ENCODE measurements around the gene ZNF385C.

ZNF385C gene

DNA sequence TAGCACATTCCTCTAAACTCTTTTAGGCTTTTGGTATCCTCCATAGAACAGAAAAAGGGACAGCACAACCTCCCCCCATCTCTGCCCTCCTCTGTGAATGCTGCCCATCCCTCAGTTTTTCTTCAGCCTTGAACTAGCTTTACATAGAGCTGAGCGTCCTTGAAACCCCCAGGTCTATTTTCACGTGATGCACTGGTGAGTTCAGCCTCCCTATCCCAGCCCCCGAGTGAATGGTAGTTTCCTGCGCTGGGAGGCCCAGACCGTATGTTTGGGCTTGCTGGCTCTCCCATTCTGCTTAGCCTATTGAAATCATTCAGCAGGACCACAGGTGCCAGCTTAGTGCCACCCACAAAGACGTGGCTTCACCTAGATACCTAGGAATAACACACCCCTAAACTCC is 22.5 kb downstream of the ZNF385C start:
- no peak for DNase-seq

DNA sequence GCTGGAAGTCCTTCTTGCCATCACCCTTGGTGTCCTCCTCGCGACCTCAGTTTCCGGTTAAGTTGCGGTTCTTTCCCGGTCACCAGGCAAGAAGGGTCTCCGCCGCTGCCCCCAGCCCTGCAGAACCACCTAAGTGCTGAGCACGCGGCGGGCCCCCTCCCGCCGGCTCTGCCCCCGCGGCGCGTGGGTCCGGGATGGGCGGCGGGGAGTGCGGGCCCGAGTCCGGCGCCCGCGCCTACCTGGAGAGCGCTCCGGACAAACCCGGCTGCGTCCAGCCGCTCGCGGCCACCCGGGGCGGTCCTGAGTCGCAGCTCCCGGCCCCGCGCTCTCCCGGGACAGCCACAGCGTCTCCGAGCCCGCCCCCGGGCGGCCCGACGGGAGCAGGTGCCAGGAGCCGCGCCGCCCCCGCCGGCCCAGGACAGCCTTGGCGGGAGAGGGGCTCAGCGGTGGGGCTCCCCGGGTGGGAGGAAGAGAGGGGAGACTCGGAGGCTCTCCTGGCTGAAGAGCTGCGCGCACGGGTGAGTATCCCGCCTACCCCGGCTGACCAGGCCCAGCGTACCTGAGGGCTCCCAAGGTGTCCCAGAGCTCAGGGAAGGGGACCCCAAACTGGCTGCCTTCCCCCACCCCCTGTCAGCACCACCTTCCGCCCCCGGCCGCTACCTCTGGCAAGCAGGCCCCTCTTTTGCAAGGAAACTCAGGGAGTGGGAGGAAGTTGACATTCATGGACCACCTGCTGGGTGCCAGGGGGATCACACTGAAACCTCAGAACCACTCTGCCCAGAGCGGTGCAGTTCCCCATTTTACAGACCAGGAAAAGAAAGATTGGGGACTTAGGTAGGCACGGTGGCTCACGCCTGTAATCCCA is 25.7 kb downstream of the ZNF385C start:
- DNase-seq: no peak

DNA sequence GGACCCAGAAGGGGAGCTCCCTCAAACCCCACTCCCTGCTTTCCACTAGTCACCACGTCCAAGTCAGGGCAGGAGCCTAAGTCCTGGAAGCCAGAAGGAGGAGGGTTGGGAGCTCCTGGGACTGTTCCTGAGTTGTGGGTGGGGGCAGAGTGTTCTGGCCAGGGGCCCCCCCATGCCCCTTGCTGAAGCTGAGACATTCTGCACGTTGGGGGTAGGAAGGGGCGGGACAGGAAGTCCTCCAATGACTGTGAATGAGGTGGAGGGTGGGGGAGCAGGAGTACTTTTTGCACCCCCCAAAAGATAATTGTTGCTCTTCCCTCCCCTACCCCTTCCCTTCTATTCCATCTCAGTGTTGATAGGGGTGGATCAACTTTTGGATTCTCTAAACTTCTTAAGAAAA is 26.5 kb downstream of the ZNF385C start:
- DNase-seq: no peak

DNA sequence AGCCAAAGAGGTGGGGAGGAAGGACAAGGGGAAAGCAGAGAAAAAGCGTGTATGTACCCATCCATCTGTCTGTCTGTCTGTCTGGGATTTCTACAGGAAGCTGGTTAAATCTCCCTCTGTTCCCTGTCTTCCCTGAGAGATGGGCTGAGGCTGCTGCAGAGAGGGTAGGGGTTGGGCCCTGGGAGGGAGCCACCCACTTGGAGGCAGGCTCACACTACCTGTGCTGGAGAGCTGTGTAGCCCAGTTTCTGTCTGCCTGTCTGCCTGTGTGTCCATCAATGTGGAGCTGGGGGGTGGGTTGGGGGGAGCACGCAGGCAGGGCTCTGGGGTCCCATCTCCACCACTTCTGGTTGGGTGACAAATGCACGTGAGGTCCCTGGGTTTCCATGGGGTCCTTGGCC is 29.3 kb downstream of the ZNF385C start:
- DNase-seq: no peak

DNA sequence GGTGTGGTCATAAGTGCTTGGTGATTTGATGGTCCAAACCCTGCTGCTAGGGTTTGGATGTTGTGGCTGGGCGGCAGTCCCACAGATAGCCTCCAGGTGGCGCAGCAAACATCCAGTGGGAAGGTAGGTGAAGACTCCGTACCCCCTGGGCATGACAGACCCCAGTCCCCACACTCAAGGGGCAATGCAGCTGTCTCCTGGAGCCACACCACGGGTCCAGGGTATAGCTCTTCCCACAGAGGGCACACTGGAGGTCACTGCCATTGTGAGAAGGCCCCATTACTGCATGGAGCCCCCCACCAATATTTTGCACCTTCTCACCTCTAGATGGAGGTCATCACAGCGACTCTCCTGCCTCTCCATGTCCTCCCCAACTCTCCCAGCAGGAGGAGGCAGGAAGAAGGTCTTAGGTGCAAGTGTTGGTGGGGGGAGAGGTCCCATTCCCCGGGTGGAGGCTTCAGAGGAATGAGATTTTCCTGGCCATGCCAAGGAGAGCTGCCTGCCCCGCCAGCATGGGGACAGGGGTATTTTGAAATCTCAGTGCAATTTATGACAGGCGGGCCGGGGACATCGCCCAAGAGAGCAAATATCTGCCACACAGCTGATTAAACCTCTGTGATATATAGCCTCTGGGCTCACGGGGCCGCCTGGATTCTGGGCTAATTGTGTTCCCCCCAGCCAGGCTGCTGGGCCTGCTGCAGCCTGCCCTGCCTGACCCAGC is 30.7 kb downstream of the ZNF385C start:
- DNase-seq: peak; percentile 13

DNA sequence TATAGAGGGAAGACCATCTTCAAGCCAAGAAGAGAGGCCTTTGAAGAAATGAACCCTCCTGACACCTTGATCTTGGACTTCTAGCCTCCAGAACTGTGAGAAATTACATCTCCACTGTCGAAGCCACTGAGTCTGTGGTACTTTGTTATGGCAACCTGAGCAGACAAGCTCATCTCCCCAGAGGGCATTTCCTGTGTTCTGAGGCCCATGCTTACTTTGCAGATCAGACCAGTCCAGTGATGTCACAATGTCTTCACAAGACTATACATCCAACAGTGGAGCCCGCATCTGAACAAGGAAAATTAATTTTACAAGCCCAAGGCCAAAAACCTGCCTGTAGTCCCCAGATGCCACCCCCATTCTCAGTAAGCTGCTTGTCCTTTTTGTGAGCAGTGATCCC is 33.1 kb downstream of the ZNF385C start:
- DNase-seq: no peak

DNA sequence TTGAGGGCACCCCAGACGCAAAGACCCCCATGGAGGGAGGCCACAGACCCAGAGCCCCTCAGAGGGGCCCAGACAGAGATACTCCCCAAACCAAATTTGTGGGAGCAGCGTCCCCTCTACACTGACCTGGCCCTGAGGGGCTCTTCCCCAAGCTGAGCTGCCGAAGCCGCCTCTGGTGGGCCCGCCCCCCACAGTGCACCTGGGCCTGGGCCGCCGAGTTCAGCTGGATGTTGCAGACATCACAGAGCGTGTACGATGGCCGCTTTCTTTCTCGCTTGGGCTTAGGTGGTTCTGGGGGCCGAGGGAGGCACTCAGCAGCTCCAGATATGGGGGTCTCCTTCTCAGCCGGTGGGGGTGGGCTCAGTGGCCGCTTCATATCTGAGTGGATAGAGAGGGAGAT is 35.6 kb downstream of the ZNF385C start:
- DNase-seq: no peak

DNA sequence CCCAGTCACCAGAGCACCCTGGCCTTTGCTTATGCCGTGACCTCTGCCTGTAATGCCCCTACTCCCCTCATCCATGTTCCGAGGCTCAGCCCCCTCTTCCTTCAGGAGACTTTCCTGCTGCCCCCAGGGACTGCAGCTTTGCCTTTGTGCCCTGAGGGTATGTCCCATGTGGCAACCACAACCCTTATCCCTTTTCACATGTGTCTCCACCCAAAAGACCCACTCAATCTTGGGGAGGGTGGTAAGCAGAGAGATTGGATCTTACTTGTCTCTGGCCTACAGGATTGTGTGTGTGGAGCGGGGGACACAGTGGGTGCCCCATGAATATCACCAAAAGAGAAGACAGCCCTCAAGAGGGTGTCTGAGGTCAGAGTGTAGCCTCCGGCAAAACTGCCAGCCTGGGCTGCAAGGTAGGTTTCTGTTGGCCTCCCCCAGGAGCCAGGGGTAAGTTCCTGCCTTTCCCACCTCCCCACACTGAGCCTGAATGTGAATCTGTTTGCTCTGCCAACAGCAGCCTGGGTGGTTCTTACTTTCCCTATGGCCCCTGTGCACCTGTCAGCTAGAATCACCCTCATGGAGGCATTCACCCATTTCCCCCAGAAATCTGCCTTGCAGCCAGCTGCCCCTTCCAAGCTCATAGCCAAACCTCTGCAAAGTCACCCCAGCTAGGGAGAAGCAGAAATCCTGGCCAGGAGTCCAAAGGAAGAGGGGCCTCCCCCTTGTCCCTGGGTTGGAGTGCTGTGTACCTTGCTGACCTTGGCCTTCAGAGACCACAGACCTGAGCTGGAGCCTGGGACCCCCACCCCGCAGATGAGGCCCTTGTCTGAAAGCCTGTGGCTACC is 36.4 kb downstream of the ZNF385C start:
- DNase-seq: no peak

DNA sequence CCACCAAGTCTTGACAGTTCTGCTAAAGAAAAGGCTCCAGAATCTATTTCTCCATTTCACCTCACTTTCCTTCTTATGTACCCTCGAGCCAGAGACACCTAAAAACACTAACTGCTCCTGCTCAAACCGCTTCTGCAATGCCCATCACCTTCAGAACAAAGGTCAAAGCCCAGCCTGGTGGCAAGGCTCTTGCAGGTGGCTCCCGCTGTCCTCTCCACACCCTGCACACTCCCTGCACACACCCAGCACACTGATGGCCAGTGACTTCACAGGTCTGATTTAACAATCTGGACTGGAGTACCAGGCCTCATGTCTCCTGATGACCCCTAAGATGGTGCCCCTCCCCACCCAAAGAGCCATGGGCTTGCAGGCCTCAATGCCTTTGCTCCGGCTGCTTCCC is 38.0 kb downstream of the ZNF385C start:
- DNase-seq: no peak

DNA sequence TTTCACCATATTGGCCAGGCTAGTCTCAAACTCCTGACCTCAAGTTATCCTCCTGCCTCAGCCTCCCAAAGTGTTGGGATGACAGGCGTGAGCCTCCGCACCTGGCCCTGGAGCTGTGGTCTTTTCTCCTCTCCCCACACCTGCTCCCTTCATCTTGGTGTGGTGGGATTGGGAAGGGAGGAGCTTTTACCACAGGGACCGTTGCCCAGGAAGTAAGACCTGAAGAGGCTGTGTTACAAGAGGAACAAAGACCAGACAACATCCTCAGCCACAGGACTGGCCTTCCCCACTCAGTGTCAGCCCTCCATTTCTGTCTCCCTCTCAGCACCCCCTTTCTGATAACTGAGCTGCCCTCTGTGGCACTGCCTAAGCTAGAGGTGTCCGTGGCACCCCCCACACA is 38.5 kb downstream of the ZNF385C start:
- DNase-seq: no peak

DNA sequence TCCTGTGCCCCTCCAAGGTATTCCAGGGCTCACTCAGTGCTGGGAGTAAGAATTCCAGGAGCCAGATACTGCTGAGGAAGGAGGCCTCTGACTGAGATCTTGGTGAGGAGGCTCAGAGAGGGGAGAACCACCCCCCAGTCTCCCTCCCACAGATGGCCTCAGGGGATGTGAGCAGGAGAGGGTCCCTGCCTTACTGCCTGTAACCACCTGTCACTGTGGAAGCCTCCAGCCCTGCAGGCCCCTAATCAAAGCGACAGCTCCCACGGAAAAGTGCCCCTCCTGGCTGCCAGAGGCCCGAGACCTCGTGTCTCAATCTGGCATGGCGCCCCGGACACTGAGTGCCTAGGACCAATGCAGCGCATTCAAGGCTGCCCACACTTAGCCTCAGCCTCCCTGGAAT is 40.2 kb downstream of the ZNF385C start:
- DNase-seq: no peak

DNA sequence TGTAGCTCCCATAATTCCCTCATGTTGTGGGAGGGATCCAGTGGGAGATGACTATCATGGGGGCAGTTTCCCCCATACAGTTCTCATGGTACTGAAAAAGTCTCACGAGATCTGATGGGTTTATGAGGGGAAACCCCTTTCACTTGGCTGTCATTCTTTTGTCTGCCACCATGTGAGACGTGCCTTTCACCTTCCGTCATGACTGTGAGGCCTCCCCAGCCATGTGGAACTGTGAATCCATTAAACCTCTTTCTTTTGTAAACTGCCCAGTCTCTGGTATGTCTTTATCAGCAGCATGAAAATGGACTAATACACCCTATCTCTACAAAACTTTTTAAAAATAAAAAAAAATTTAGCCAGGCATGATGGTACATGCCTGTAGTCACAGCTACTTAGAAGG is 41.6 kb downstream of the ZNF385C start:
- DNase-seq: no peak

DNA sequence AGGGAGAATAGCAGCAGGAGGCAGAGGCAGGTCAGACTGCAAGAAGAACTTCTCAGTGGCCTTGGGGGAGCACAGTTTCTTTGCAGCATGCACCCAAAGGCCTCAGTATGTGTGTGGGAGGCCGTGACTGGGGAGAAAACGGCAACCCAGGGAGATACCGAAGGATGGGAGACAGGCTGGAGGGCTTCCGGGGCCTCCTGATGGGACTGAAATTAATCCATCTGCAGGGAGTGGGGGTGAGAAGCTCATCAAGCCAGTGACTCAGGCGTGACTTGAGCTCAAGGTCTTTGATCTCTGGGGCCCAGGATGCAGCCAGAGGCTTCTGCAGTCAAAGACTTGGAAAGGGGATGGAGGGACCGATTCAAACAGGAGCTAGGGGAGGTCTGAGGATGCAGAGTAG is 42.8 kb downstream of the ZNF385C start:
- DNase-seq: no peak

DNA sequence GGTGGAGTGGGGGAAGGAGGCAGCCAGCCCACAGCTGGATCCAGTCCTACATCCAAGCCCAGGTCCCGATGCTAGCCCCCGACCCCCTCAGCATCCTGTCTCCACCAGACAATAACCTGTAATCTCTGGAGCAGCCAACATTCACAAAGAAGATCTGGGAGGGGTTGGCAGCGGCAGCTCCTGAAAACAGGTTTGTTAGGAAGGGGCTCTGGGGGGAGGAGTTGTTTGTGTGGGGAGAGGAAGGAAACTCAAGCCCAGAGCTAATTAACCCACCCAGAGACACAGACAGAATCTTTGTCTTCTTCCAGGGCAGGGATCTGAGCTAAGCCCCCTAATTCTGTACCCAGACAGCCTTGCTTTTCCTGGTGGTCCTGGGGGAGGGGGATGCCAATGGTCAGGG is 43.2 kb downstream of the ZNF385C start:
- DNase-seq: no peak

DNA sequence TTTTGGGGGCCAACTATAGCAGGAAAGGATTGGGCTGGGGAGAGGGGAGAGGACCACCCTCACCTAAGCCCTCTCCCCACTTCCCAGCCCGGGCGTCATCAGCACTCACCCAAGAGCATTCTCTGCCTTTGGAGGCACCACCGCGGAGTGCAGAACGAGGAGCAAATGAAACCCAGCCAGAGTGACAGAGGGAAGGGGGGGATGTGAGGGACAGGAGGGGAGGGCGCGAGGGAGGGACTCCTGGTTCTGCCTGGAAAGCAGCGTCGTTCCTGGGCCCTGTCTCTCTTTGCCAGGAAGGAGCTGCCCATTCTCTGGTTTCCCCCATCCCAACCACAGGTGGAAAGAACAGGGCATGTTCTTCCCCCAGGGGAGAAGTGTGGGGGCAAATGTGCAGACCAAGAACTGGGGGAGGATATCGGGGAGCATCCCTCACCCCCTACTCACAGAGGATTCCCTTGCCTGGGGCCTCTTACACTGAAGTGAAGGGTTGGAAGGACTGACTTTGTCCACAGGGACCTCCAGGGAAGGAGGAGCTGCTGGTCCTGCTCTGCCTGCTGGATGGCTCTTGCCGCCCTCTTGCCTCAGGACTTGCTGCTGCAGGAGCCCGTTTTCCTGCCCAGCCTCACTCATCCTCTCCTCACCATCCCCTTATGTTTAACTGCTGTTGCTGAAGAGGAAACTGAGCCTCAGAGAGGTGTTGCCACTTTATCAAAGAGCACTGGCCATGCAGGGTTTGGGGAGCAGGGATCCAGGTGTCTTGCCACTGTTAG is 44.4 kb downstream of the ZNF385C start:
- no peak for DNase-seq

DNA sequence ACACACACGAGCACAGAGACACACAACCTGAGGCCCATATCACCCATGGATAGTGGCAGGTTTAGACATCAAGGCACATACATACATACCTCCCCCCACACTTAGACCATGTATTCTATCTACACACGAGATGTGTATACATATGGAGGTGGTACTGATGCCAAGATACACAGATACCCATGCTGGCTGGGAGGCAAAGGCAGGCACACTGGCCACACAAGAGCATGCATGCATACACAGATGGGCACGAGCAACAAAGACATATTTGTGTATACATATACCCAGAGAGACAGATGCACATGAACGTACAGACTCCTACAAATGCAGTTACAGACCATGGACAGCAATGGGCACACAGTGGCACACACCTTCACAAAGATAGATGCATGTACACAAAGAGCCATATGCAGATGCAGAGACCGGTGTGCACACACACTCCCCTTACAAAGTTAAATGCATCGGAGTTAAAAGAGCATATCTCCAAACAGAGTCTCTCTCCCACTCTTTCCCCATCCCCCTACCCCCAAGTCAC is 45.9 kb downstream of the ZNF385C start:
- DNase-seq: no peak

DNA sequence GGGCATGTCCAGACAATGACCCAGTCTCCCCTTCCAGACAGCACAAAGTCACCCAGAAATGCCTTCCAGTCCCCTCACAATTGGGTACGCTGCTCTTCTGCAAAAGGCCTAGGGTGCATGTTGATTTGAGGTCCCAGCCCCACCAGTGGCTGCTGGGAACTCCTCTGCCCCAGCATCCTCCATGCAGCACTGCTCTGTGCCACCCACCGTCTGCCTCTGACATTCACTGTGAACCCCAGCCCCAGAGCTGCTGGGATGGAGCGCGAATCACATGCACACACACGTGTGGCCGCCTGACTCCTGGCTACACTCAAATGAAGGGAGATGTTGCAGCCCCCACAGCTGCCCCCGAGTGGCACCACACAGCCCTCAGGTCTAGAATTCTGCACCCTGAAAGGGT is 46.6 kb downstream of the ZNF385C start:
- DNase-seq: no peak

DNA sequence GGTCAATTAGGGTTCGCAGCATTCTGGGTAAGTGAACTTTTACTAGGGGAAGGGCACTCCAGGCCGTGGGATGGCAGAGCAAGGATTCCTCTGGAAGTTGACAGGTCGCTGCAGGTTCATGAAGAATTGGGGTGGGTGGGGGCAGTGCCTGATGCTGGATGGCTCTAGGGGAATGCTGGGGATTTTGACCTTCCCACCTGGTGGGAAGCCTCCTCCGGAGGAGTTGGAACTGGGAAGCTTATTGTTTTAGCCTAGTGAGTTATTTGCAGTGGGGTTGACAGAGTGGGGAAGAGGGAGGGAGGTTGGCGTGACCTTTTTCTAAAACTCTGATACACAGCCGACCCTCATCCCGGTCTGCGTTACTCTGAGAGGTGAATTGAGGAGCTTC is 47.3 kb downstream of the ZNF385C start:
- no peak for DNase-seq

DNA sequence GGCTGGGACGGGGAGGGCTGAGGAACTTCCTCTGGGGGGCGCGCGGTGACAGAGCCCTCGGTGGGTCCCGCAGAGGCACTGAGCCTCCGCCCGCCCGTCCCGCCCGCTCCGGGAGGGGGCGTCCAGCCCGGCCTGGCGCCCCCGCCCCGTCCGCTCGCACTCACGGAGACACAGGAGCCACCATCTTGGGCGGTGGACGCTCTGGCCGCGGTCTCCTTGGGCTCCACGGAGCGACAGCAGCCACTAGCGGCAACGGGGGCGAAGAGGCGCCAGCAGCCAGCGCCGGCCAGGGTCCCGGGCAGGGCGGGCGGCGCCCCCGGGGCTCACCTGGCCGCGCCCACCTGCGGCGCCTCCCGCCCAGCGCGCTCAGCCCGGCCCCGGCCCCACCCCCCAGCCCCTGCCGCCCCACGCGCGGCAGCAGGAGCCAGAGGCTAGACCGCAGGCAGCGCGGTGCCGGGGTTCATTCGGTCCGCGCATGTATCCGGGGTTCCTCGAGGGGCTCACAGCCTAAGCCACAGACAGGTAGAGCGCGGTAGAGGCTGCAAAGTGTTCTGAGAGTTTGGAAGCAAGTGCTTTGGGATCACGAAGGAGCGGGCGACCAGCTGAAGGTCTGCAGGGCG is 47.8 kb downstream of the ZNF385C start, which contains the start of gene C17orf113:
Gene C17orf113, minus strand, starts transcription at position 209 of the 620 bp plus-strand sequence. CDS start 7,225 bp downstream, outside the sequence.
- DNase-seq: peak; percentile 35

DNA sequence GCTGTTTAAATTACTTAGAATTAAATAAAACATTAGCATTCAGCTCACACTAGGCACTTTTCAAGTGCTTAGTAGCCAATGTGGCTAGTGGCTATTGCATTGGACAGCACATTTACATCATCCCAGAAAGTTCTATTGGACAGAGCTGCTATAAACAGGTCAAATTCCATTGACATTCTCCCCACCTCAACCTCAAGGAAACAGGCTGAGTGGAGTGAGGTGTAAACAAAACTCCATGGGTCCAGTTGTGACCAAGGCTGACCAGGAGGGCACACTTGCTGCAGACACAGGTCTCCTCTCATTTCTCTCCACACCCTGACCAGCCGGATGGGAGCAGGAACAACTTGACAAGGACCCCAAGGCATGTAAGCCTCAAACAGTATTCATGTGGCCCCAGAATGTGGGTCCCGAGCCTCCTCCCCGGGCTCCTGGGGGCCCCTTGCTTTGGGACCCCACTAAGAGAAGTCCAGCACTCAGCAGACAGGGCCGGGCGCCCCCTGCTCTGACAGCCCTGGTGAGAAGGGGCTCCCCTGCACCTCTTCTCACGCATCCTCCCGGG is 48.4 kb downstream of the ZNF385C start:
- no peak for DNase-seq

DNA sequence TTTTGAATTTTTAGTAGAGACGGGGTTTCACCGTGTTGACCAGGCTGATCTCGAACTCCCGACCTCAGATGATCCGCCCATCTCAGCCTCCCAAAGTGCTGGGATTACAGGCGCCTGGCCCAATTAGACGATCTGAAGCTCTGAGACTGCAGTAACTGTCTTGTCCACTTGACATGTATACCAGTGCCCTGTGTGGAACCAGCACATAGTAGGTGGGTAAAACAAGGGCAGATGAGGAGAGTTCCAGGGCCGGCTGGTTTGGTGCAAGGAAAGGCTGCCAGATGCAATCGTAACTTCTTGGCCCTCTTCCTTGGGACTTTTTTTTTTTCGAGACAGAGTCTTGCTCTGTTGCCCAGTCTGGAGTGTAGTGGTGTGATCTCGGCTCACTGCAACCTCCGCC is 50.9 kb downstream of the ZNF385C start:
- no peak for DNase-seq

DNA sequence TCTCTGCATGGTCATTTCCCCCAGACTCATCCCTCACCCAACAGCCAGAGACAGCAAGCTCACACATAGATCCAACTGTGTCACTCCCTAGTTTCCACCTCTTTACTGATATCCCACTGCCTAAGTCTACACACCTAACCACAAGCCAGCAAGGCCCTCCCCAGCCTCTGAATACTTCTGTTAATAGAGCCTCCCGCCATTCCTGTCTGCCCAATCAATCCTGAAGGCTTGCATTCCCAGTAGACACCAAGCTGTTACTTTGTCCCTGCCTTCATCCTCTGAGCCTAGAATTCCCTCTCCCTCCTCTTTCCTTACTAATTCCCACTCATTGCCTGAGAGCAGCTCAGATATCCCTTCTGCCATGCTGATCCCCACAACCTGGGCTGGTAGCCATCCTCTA is 52.6 kb downstream of the ZNF385C start:
- DNase-seq: no peak

All from NCI-H1092 treated with DMSO at 0.1 percent for 48 hours (cell line).